Stimulated activated CD8-positive, alpha-beta memory T cell treated with anti-CD3 and anti-CD28 coated beads, Interleukin-12 subunit alpha, Interleukin-12 subunit beta, amount 100 ng/mL, for 4 hours (primary cell): ENCODE measurements around the gene ARV1.
"Not testable (repeated sequence)": the region's sequence is repeated elsewhere in the genome, so short reads cannot be mapped to it uniquely, and the experiment has no call there.

Experiments
- DNase-seq: peaks from one replicate; pipeline ENCODE4 v3.0.0-alpha.2; 2020; ENCODE audit warnings: low read depth

The ARV1 gene

GRCh38 chr1:231020139-231020601 lies 41.3 kb downstream of the ARV1 start:
- no peak for DNase-seq

GRCh38 chr1:231020816-231021215 lies 41.9 kb downstream of the ARV1 start:
- DNase-seq = no peak

GRCh38 chr1:231021540-231022031 lies 42.7 kb downstream of the ARV1 start:
- DNase-seq = no peak

- DNase-seq = not testable (repeated sequence)
Observed at GRCh38 chr1:231022543-231022942, 43.6 kb downstream of the ARV1 start.

GRCh38 chr1:231023150-231023549 lies 44.3 kb downstream of the ARV1 start:
- no peak for DNase-seq

GRCh38 chr1:231026576-231026975 lies 47.7 kb downstream of the ARV1 start:
- DNase-seq = no peak

- DNase-seq = no peak
Observed at GRCh38 chr1:231027136-231027925, 48.4 kb downstream of the ARV1 start.

- DNase-seq = no peak
Observed at GRCh38 chr1:231027971-231028370, 49.1 kb downstream of the ARV1 start.

GRCh38 chr1:231028682-231029081 lies 49.8 kb downstream of the ARV1 start:
- DNase-seq = no peak

- DNase-seq = not testable (repeated sequence)
Observed at GRCh38 chr1:231029247-231029646, 50.4 kb downstream of the ARV1 start.

- no peak for DNase-seq
Observed at GRCh38 chr1:231029841-231030240, 50.9 kb downstream of the ARV1 start.

- DNase-seq = no peak
Observed at GRCh38 chr1:231032963-231033362, 54.1 kb downstream of the ARV1 start.

GRCh38 chr1:231035799-231036198 lies 56.9 kb downstream of the ARV1 start:
- no peak for DNase-seq

GRCh38 chr1:231036416-231036815 lies 57.5 kb downstream of the ARV1 start:
- no peak for DNase-seq

- no peak for DNase-seq
Observed at GRCh38 chr1:231037585-231038517, 59.0 kb downstream of the ARV1 start.

GRCh38 chr1:231039161-231040018 lies 60.5 kb downstream of the ARV1 start:
- peak; percentile 18 for DNase-seq

- peak; percentile 65 for DNase-seq
Observed at GRCh38 chr1:231040019-231040799, 61.3 kb downstream of the ARV1 start, which contains the start of gene FAM89A. Gene FAM89A, minus strand, starts transcription at chr1:231040254. Its CDS starts 43 bp downstream, at chr1:231040211.

- no peak for DNase-seq
Observed at GRCh38 chr1:231040800-231041718, 62.2 kb downstream of the ARV1 start.

GRCh38 chr1:231041719-231042261 lies 62.9 kb downstream of the ARV1 start:
- DNase-seq = no peak
